Measurements from ENCODE around the gene CSTB. TPM values are rescaled to one million over a fixed set of nuclear protein-coding genes. Genes with fewer than 3 reads are reported as not detected.

Gene CSTB
- total RNA-seq, 1 experiment from 2014 or later = 40.7 TPM

DNA sequence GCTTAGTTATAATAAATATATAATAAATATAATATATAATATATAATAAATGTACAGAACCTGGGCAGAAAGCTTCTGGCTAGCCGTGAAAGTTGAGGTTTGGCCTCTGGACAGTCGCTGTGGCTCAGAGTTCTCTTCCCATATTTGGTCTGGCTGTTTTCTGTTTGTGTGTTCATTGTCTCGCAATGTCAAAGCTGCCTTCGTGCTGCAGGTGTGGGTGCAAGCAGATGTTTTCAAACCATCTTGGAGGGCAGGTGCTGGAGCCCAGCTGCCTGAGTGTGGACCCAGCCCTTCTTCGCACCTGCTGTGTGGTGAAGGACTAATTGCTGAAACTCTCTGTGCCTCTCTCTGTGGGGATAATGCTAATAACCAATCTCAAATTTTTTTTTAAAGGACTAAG, 3.6 kb upstream of the CSTB start:
- Histone ChIP-seq H3K79me2 (ENCODE audit: insufficient read depth, low read length) (no peaks in the 10 kb centered on the region; the same call in 1 of the 2 replicates), H3K56ac (ENCODE audit: insufficient read length, low read depth, low read length) (no peak overlapping the region), H3K9me3 (ENCODE audit: control insufficient read depth, low read depth, low read length) (no peaks in the 10 kb centered on the region), H2BK120ac (ENCODE audit: low read depth, low read length, poor library complexity, severe bottlenecking) (no peak overlapping the region), H3K27me3 (ENCODE audit: insufficient read depth, low read length) (no peaks in the 10 kb centered on the region), H2AFZ (ENCODE audit: low read length) (no peak overlapping the region), H3K14ac (ENCODE audit: insufficient read depth, low read length) (no peak overlapping the region), H4K20me1 (ENCODE audit: control insufficient read depth, insufficient read depth, insufficient read length) (no peaks in the 10 kb centered on the region), H3K27ac (ENCODE audit: insufficient read length, low read depth, low read length) (no peak overlapping the region), H3K4me1 (ENCODE audit: insufficient read depth, low read length) (peaks cover 3% of the 10 kb centered on the region; the same call in 1 of the 2 replicates), H3K23ac (ENCODE audit: insufficient read length, low read depth, low read length) (no peak overlapping the region), H3K4me2 (ENCODE audit: insufficient read depth, insufficient read length, low read length) (no peak overlapping the region), H3K79me1 (ENCODE audit: insufficient read depth, low read depth, low read length, poor library complexity, severe bottlenecking) (no peaks in the 10 kb centered on the region), H3K9ac (ENCODE audit: extremely low read depth, insufficient read length, low read length) (no peak overlapping the region), H3T11ph (ENCODE audit: low read length) (no peak overlapping the region), H2BK12ac (ENCODE audit: insufficient read length, low read depth, low read length) (no peak overlapping the region), H2AK5ac (ENCODE audit: insufficient read length, low read length) (no peak overlapping the region), H3K4ac (ENCODE audit: low read depth, low read length) (no peak overlapping the region), H4K5ac (ENCODE audit: insufficient read length, low read depth, low read length) (no peak overlapping the region), H2BK15ac (ENCODE audit: low read depth, low read length) (no peak overlapping the region), H2BK5ac (ENCODE audit: insufficient read length, low read length) (no peak overlapping the region), H2BK20ac (ENCODE audit: low read depth, low read length, poor library complexity, severe bottlenecking) (no peak overlapping the region), H3K23me2 (ENCODE audit: insufficient read length, low read depth, low read length, poor library complexity, severe bottlenecking) (no peaks in the 10 kb centered on the region), H4K8ac (replicated peaks; ENCODE audit: insufficient read length, low read depth, low read length) (no peak overlapping the region), H4K91ac (ENCODE audit: insufficient read length, low read depth, low read length) (no peak overlapping the region), H3K18ac (ENCODE audit: insufficient read length, low read depth, low read length) (no peak overlapping the region)
- no CpG with 5 or more reads among the region's 5 CpGs for WGBS (ENCODE audit: extremely low coverage, insufficient read length, low lambda C conversion rate)
- no peak overlapping the region for H3K27ac Mint-ChIP-seq
- peaks cover 1 to 2% (median 1%) of the 10 kb centered on the region in 3 experiments; a peak in 5 of 7 replicates for H3K36me3 Mint-ChIP-seq (ENCODE audit: insufficient read depth in 1 of 3, low read depth in 3 of 3)
- H3K9me3 Mint-ChIP-seq = no peaks in the 10 kb centered on the region; a peak in 1 of 5 replicates
- H3K4me3 Mint-ChIP-seq = no peak overlapping the region; a peak in 1 of 5 replicates
- TF ChIP-seq, protein P1, sequence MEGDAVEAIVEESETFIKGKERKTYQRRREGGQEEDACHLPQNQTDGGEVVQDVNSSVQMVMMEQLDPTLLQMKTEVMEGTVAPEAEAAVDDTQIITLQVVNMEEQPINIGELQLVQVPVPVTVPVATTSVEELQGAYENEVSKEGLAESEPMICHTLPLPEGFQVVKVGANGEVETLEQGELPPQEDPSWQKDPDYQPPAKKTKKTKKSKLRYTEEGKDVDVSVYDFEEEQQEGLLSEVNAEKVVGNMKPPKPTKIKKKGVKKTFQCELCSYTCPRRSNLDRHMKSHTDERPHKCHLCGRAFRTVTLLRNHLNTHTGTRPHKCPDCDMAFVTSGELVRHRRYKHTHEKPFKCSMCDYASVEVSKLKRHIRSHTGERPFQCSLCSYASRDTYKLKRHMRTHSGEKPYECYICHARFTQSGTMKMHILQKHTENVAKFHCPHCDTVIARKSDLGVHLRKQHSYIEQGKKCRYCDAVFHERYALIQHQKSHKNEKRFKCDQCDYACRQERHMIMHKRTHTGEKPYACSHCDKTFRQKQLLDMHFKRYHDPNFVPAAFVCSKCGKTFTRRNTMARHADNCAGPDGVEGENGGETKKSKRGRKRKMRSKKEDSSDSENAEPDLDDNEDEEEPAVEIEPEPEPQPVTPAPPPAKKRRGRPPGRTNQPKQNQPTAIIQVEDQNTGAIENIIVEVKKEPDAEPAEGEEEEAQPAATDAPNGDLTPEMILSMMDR (conservative IDR thresholded peaks at IDR 0.05) = no peak
- DNase-seq = no peak
- peaks cover 1% of the 10 kb centered on the region for H3K27me3 Mint-ChIP-seq (ENCODE audit: low read depth)
- peaks cover 23 to 25% of the 10 kb centered on the region in 2 experiments for H3K4me1 Mint-ChIP-seq
